Ascending aorta (tissue), 2 donors: ENCODE measurements around the gene LRRC66. TPM values are rescaled to one million over a fixed set of nuclear protein-coding genes. Genes with fewer than 3 reads are reported as not detected.

Source experiments
- DNase-seq, 2 donors: peaks; one replicate each; pipeline ENCODE4 v3.0.0-alpha.2; 2019; ENCODE audit warnings: low spot score in 2 of 2
- H3K27ac ChIP-seq, 2 donors: fragments of 200-600 bp; sonication (generic); one replicate each; pipeline ENCODE4 v1.5.1; 2016 to 2017; ENCODE audit warnings: mild to moderate bottlenecking in 1 of 2
- H3K27me3 ChIP-seq: fragments of 200-600 bp; sonication (generic); one replicate; pipeline ENCODE4 v1.5.1; 2017
- H3K36me3 ChIP-seq, 2 donors: fragments of 200-600 bp; sonication (generic); one replicate each; pipeline ENCODE4 v1.5.1; 2016
- H3K4me1 ChIP-seq, 2 donors: fragments of 200-600 bp; sonication (generic); one replicate each; pipeline ENCODE4 v1.5.1; 2016 to 2017; ENCODE audit warnings: mild to moderate bottlenecking in 1 of 2
- H3K4me3 ChIP-seq, 2 donors: fragments of 200-600 bp; sonication (generic); one replicate each; pipeline ENCODE4 v1.5.1; 2016 to 2017; ENCODE audit warnings: mild to moderate bottlenecking in 1 of 2
- H3K9me3 ChIP-seq, 2 donors: fragments of 200-600 bp; sonication (generic); one replicate each; pipeline ENCODE4 v1.5.1; 2016
- intact Hi-C: fragments of 100-400 bp; cut with DNase I; formaldehyde crosslinking; loops from one replicate; pipeline ENCODE4 v1.15.1; 2023
- total RNA-seq: library from RNA; depleted of rRNA; stranded (reverse); fragments of >200 nt; gene quantifications from one replicate; pipeline ENCODE4 v1.1.0, GENCODE V29; 2016
- TF ChIP-seq, protein P1 (sequence below), 3 experiments: fragments of 200-600 bp in 2 of 3; fragments of 450-650 bp in 1 of 3; sonication (generic) in 2 of 3; IDR thresholded peaks; one replicate each; pipeline ENCODE4 v1.5.1; 2016 to 2019; ENCODE audit warnings: antibody characterized with exemption in 3 of 3, mild to moderate bottlenecking in 1 of 3, moderate library complexity in 1 of 3

LRRC66 gene
- total RNA-seq, 1 donor from 2014 or later = 8.5 TPM

- Histone ChIP-seq H3K27me3 (no peaks in the 10 kb centered on the region), H3K9me3 (no peaks in the 10 kb centered on the region), H3K4me1 (peaks cover 0 to 16% of the 10 kb centered on the region in 2 donors), H3K27ac (no peak overlapping the region), H3K36me3 (peaks cover 7 to 37% of the 10 kb centered on the region in 2 donors), H3K4me3 (no peak overlapping the region)
- TF ChIP-seq, protein P1, sequence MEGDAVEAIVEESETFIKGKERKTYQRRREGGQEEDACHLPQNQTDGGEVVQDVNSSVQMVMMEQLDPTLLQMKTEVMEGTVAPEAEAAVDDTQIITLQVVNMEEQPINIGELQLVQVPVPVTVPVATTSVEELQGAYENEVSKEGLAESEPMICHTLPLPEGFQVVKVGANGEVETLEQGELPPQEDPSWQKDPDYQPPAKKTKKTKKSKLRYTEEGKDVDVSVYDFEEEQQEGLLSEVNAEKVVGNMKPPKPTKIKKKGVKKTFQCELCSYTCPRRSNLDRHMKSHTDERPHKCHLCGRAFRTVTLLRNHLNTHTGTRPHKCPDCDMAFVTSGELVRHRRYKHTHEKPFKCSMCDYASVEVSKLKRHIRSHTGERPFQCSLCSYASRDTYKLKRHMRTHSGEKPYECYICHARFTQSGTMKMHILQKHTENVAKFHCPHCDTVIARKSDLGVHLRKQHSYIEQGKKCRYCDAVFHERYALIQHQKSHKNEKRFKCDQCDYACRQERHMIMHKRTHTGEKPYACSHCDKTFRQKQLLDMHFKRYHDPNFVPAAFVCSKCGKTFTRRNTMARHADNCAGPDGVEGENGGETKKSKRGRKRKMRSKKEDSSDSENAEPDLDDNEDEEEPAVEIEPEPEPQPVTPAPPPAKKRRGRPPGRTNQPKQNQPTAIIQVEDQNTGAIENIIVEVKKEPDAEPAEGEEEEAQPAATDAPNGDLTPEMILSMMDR (IDR thresholded peaks at IDR 0.05) = no peak
- intact Hi-C loops = loop anchor here (10.0 kb wide), 2 partner anchors 623 to 833 kb away; partner anchors contain the start of genes RASL11B and USP46
- no peak for DNase-seq
Measured at GRCh38 chr4:52032005-52032404, 11.8 kb upstream of the LRRC66 start.

DNA sequence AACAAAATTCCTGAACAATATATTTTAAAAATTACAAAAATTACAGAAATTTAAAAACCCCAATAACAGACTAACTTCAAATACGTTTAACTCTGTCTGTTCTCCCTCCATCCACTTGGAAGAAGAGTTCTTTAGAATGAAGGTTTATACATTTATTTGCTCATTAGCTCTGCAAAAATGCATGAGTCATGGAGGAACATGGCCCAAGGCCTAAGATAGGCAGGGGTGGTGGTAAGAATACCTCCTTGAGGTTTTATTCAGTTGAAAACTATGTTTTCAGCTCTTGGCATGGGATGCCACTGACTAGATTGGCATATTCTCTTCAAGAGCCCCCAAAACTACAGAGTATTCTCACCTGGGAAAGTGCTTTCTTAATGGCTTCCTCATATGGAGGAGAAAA is 8.8 kb upstream of the LRRC66 start:
- Histone ChIP-seq H3K4me3 (no peak overlapping the region), H3K36me3 (peaks cover 10 to 54% of the 10 kb centered on the region in 2 donors), H3K4me1 (no peaks in the 10 kb centered on the region), H3K27me3 (no peaks in the 10 kb centered on the region), H3K27ac (no peak overlapping the region), H3K9me3 (no peaks in the 10 kb centered on the region)
- TF ChIP-seq, protein P1 (IDR thresholded peaks at IDR 0.05) = no peak
- DNase-seq = no peak
- intact Hi-C loops = no loop called here

DNA sequence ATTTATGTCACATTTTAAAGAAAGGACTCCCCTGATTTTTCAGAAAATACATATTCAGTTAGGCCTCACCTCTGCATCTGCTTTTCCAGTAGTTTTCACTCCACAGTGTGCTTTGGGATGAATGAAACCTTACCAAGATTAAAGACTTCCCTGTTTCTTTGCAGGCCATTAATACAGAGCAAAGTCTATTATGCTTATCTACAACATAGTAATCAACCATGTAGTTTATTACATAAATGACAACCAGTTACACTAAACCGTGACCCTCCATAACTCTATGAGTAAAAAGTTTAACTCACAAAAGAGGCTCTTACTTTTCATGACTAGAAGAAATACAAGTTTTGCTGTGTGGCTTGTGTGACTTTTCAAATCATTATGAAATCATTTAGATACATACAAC is 2.3 kb downstream of the LRRC66 start:
- H3K4me3 ChIP-seq = no peak overlapping the region
- no peak for DNase-seq
- intact Hi-C loops = no loop called here
- TF ChIP-seq, protein P1 (IDR thresholded peaks at IDR 0.05) = no peak
- H3K4me1 ChIP-seq = no peaks in the 10 kb centered on the region
- no peaks in the 10 kb centered on the region for H3K27me3 ChIP-seq
- no peak overlapping the region for H3K27ac ChIP-seq
- peaks cover 16 to 19% of the 10 kb centered on the region in 2 donors for H3K36me3 ChIP-seq
- H3K9me3 ChIP-seq = no peaks in the 10 kb centered on the region

GRCh38 chr4:52016981-52017380 is 3.2 kb downstream of the LRRC66 start:
- Histone ChIP-seq H3K9me3 (no peaks in the 10 kb centered on the region), H3K4me1 (no peaks in the 10 kb centered on the region), H3K4me3 (no peak overlapping the region), H3K27me3 (no peaks in the 10 kb centered on the region), H3K27ac (no peak overlapping the region), H3K36me3 (peaks cover 14 to 16% of the 10 kb centered on the region in 2 donors)
- TF ChIP-seq, protein P1 (IDR thresholded peaks at IDR 0.05) = no peak
- intact Hi-C loops = no loop called here
- no peak for DNase-seq

DNA sequence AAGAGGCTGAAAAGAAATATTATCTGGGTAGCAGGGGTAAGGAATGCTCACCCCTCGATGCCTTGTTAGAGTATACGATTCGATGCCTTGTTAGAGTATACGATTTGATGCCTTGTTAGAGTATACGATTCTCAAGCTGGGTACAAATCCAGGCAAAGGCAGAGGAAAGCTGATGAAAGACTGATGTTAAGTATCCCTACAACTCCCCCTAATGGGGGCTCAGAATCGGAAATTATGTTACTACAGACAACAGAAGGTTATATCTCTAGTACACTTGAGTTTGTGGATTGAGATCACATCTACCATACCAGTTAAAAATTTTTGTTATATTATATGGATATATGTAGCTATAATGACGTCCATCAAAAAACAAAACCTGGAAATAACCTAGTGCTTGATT is 4.8 kb downstream of the LRRC66 start:
- Histone ChIP-seq H3K9me3 (no peaks in the 10 kb centered on the region), H3K4me3 (no peak overlapping the region), H3K27ac (no peak overlapping the region), H3K36me3 (peaks cover 7 to 8% of the 10 kb centered on the region in 2 donors), H3K27me3 (no peaks in the 10 kb centered on the region), H3K4me1 (no peaks in the 10 kb centered on the region)
- DNase-seq = no peak
- intact Hi-C loops = no loop called here
- TF ChIP-seq, protein P1 (IDR thresholded peaks at IDR 0.05) = peak in 1 of 3 experiments; percentile 7

- H3K4me1 ChIP-seq = no peaks in the 10 kb centered on the region
- no peak overlapping the region for H3K4me3 ChIP-seq
- no peak for DNase-seq
- H3K27ac ChIP-seq = no peak overlapping the region
- intact Hi-C loops = no loop called here
- peaks cover 7 to 8% of the 10 kb centered on the region in 2 donors for H3K36me3 ChIP-seq
- no peaks in the 10 kb centered on the region for H3K27me3 ChIP-seq
- H3K9me3 ChIP-seq = no peaks in the 10 kb centered on the region
- TF ChIP-seq, protein P1 (IDR thresholded peaks at IDR 0.05) = no peak
Measured at GRCh38 chr4:52014903-52015302, 5.3 kb downstream of the LRRC66 start.
